ENCODE measurements around the gene ZDHHC14. TPM values are rescaled to one million over a fixed set of nuclear protein-coding genes. Genes with fewer than 3 reads are reported as not detected.

Gene ZDHHC14
- total RNA-seq, 2 experiments from 2014 or later: 1.7 to 2.5 TPM

GRCh38 chr6:157682856-157683481 is 302.0 kb downstream of the ZDHHC14 start:
- no peak for ATAC-seq
- POLR2A ChIA-PET: interaction anchor here (0.6 kb wide), 1 partner anchor 62 kb away, joined by 3 read pairs; no protein-coding TSS in a partner anchor
- Mint-ChIP-seq H3K4me3 (no peak overlapping the region), H3K27ac (no peak overlapping the region), H3K9me3 (no peaks in the 10 kb centered on the region), H3K27me3 (no peaks in the 10 kb centered on the region), H3K36me3 (ENCODE audit: low read depth) (no peaks in the 10 kb centered on the region), H3K4me1 (ENCODE audit: low read depth) (no peaks in the 10 kb centered on the region)
- intact Hi-C loops (cut with micrococcal nuclease): no loop called here
- TF ChIP-seq, protein P1, sequence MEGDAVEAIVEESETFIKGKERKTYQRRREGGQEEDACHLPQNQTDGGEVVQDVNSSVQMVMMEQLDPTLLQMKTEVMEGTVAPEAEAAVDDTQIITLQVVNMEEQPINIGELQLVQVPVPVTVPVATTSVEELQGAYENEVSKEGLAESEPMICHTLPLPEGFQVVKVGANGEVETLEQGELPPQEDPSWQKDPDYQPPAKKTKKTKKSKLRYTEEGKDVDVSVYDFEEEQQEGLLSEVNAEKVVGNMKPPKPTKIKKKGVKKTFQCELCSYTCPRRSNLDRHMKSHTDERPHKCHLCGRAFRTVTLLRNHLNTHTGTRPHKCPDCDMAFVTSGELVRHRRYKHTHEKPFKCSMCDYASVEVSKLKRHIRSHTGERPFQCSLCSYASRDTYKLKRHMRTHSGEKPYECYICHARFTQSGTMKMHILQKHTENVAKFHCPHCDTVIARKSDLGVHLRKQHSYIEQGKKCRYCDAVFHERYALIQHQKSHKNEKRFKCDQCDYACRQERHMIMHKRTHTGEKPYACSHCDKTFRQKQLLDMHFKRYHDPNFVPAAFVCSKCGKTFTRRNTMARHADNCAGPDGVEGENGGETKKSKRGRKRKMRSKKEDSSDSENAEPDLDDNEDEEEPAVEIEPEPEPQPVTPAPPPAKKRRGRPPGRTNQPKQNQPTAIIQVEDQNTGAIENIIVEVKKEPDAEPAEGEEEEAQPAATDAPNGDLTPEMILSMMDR (IDR thresholded peaks at IDR 0.05): no peak
- CTCF ChIA-PET: interaction anchor here (1.3 to 1.5 kb wide), 2 partner anchors 17 to 368 kb away, joined by 3 to 6 read pairs; no protein-coding TSS in a partner anchor
- DNase-seq: no peak

GRCh38 chr6:157683707-157684106 is 302.7 kb downstream of the ZDHHC14 start:
- DNase-seq: no peak
- H3K27ac Mint-ChIP-seq: no peak overlapping the region
- H3K9me3 Mint-ChIP-seq: no peaks in the 10 kb centered on the region
- intact Hi-C loops (cut with micrococcal nuclease): no loop called here
- TF ChIP-seq, protein P1 (IDR thresholded peaks at IDR 0.05): no peak
- ChIA-PET CTCF (interaction anchor here (1.5 kb wide), 1 partner anchor 17 kb away, joined by 6 read pairs; no protein-coding TSS in a partner anchor), POLR2A (interaction anchor here (0.6 kb wide), 1 partner anchor 61 kb away, joined by 3 read pairs; no protein-coding TSS in a partner anchor)
- H3K4me3 Mint-ChIP-seq: no peak overlapping the region
- no peaks in the 10 kb centered on the region for H3K27me3 Mint-ChIP-seq
- no peak for ATAC-seq
- H3K4me1 Mint-ChIP-seq (ENCODE audit: low read depth): no peaks in the 10 kb centered on the region
- H3K36me3 Mint-ChIP-seq (ENCODE audit: low read depth): no peaks in the 10 kb centered on the region

DNA sequence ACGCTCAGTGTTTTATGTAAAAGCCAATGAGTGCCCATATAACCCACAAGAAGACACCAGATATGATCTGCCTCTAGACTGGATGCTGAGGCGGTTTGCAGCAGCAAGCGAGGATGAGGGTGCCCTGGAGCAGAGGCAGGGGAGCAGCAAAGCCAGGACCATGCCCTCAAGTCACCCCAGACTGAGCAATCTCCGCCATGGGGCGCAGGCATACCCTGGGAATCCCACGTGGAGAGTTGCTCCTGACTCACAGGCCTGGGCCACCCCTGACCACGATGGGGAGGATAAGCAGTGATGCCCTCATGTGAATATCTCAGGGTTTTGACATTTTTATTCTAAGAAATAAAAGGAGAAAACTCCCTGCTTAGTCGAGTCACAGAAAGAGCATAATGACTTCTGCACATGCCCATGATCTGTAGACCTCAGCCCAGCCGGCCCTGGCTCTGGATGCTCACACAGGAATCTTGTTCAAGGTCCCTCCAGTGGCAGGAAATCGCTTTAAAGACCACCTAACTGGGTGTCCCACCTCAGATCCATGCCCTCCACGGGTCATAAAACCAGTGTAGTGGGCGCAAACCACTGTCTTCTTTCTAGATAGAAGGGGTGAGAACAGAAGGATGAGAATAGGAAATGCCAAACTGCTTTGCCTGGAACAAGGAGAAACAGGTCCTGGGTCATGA is 303.8 kb downstream of the ZDHHC14 start:
- DNase-seq: no peak
- ATAC-seq: no peak
- no peaks in the 10 kb centered on the region for H3K27me3 Mint-ChIP-seq
- H3K4me3 Mint-ChIP-seq: no peak overlapping the region
- no peak overlapping the region for H3K27ac Mint-ChIP-seq
- CTCF ChIA-PET: interaction anchor here (1.5 kb wide), 1 partner anchor 17 kb away, joined by 4 read pairs; no protein-coding TSS in a partner anchor
- POLR2A ChIA-PET: no interaction called here
- H3K9me3 Mint-ChIP-seq: no peaks in the 10 kb centered on the region
- no peaks in the 10 kb centered on the region for H3K4me1 Mint-ChIP-seq (ENCODE audit: low read depth)
- H3K36me3 Mint-ChIP-seq (ENCODE audit: low read depth): no peaks in the 10 kb centered on the region
- TF ChIP-seq, protein P1 (IDR thresholded peaks at IDR 0.05): no peak
- intact Hi-C loops (cut with micrococcal nuclease): no loop called here

- Mint-ChIP-seq H3K27me3 (no peaks in the 10 kb centered on the region), H3K27ac (no peak overlapping the region), H3K36me3 (ENCODE audit: low read depth) (no peaks in the 10 kb centered on the region), H3K4me3 (no peak overlapping the region), H3K9me3 (no peaks in the 10 kb centered on the region), H3K4me1 (ENCODE audit: low read depth) (no peaks in the 10 kb centered on the region)
- TF ChIP-seq, protein P1 (IDR thresholded peaks at IDR 0.05): no peak
- DNase-seq: no peak
- ChIA-PET CTCF (interaction anchor here (1.5 kb wide), 1 partner anchor 18 kb away, joined by 4 read pairs; no protein-coding TSS in a partner anchor), POLR2A (no interaction called here)
- intact Hi-C loops (cut with micrococcal nuclease): no loop called here
- no peak for ATAC-seq
Observed at GRCh38 chr6:157685596-157686280, 304.7 kb downstream of the ZDHHC14 start.

All from activated CD8-positive, alpha-beta T cell treated with anti-CD3 and anti-CD28 coated beads for 36 hours (primary cell).